UCSD-AML1 (cell line): ENCODE measurements around the gene ARMC3.
"Not testable (repeated sequence)": the region's sequence is repeated elsewhere in the genome, so short reads cannot be mapped to it uniquely, and the experiment has no call there.

ENCODE experiments used
- DNase-seq: peaks from one replicate; lab custom pipeline; 2025; ENCODE audit not compliant: unreplicated experiment; lab: John Stamatoyannopoulos, UW

Gene ARMC3

GRCh38 chr10:22929053-22929452 is 1.2 kb downstream of the ARMC3 start:
- DNase-seq: not testable (repeated sequence)

- DNase-seq: no peak
Observed at GRCh38 chr10:22931948-22932347, 4.1 kb downstream of the ARMC3 start.

- no peak for DNase-seq
Observed at GRCh38 chr10:22932626-22933370, 4.9 kb downstream of the ARMC3 start.

GRCh38 chr10:22934726-22935125 is 6.9 kb downstream of the ARMC3 start:
- DNase-seq: no peak

GRCh38 chr10:22942437-22942836 is 14.6 kb downstream of the ARMC3 start:
- DNase-seq: no peak

- DNase-seq: no peak
Observed at GRCh38 chr10:22945934-22946673, 18.3 kb downstream of the ARMC3 start.

GRCh38 chr10:22954970-22955369 is 27.1 kb downstream of the ARMC3 start:
- no peak for DNase-seq

GRCh38 chr10:22958338-22958737 is 30.5 kb downstream of the ARMC3 start:
- DNase-seq: no peak

GRCh38 chr10:22959292-22959691 is 31.4 kb downstream of the ARMC3 start:
- no peak for DNase-seq

GRCh38 chr10:22959950-22960349 is 32.1 kb downstream of the ARMC3 start:
- DNase-seq: no peak

- DNase-seq: no peak
Observed at GRCh38 chr10:22962817-22963216, 35.0 kb downstream of the ARMC3 start.

- no peak for DNase-seq
Observed at GRCh38 chr10:22969704-22970103, 41.9 kb downstream of the ARMC3 start.

- no peak for DNase-seq
Observed at GRCh38 chr10:22976534-22976933, 48.7 kb downstream of the ARMC3 start.

- DNase-seq: no peak
Observed at GRCh38 chr10:22977751-22978150, 49.9 kb downstream of the ARMC3 start.

- no peak for DNase-seq
Observed at GRCh38 chr10:22978287-22978686, 50.4 kb downstream of the ARMC3 start.

- no peak for DNase-seq
Observed at GRCh38 chr10:22978918-22979317, 51.1 kb downstream of the ARMC3 start.

- DNase-seq: no peak
Observed at GRCh38 chr10:22980822-22981221, 53.0 kb downstream of the ARMC3 start.

- DNase-seq: no peak
Observed at GRCh38 chr10:22984066-22984465, 56.2 kb downstream of the ARMC3 start.

GRCh38 chr10:22986771-22987542 is 59.1 kb downstream of the ARMC3 start:
- DNase-seq: no peak

GRCh38 chr10:22988581-22989360 is 60.9 kb downstream of the ARMC3 start:
- peak; percentile 13 for DNase-seq

GRCh38 chr10:22990443-22990842 is 62.6 kb downstream of the ARMC3 start:
- DNase-seq: no peak
